GM19099 (cell line): ENCODE measurements around the gene GREM2.

Source experiments
- POLR2A ChIP-seq: IDR thresholded peaks from 3 replicates; pipeline ENCODE4 v1.6.1; 2011; ENCODE audit warnings: low read depth; ENCODE audit not compliant: insufficient read length; ENCODE audit errors: extremely low read depth

GREM2 gene

GRCh38 chr1:240589585-240590110 lies 22.3 kb downstream of the GREM2 start:
- no peak for TF ChIP-seq POLR2A

- no peak for TF ChIP-seq POLR2A
These were observed 25.9 kb downstream of the GREM2 start for GRCh38 chr1:240586006-240586405.

GRCh38 chr1:240582953-240583352 lies 29.0 kb downstream of the GREM2 start:
- TF ChIP-seq POLR2A = no peak

GRCh38 chr1:240579511-240579910 lies 32.4 kb downstream of the GREM2 start:
- no peak for TF ChIP-seq POLR2A

- no peak for TF ChIP-seq POLR2A
These were observed 34.9 kb downstream of the GREM2 start for GRCh38 chr1:240577095-240577494.

- TF ChIP-seq POLR2A = no peak
These were observed 35.8 kb downstream of the GREM2 start for GRCh38 chr1:240575981-240576662.

GRCh38 chr1:240572328-240572727 lies 39.6 kb downstream of the GREM2 start:
- TF ChIP-seq POLR2A = no peak

GRCh38 chr1:240571782-240572181 lies 40.2 kb downstream of the GREM2 start:
- no peak for TF ChIP-seq POLR2A

- TF ChIP-seq POLR2A = no peak
These were observed 44.9 kb downstream of the GREM2 start for GRCh38 chr1:240567066-240567465.

GRCh38 chr1:240562779-240563178 lies 49.2 kb downstream of the GREM2 start:
- no peak for TF ChIP-seq POLR2A

- no peak for TF ChIP-seq POLR2A
These were observed 49.8 kb downstream of the GREM2 start for GRCh38 chr1:240562111-240562590.

- TF ChIP-seq POLR2A = no peak
These were observed 52.2 kb downstream of the GREM2 start for GRCh38 chr1:240559781-240560180.

GRCh38 chr1:240555524-240555923 lies 56.4 kb downstream of the GREM2 start:
- no peak for TF ChIP-seq POLR2A

- TF ChIP-seq POLR2A = no peak
These were observed 58.6 kb downstream of the GREM2 start for GRCh38 chr1:240553351-240553750.

GRCh38 chr1:240539769-240540414 lies 72.1 kb downstream of the GREM2 start:
- TF ChIP-seq POLR2A = no peak

GRCh38 chr1:240538776-240539430 lies 73.1 kb downstream of the GREM2 start:
- TF ChIP-seq POLR2A = no peak
